HK-2 (cell line): ENCODE measurements around the gene PGGT1B.

Source experiments
- DNase-seq: peaks from one replicate; pipeline ENCODE4 v3.0.0-alpha.2; 2018; ENCODE audit not compliant: unreplicated experiment

The PGGT1B gene

DNA sequence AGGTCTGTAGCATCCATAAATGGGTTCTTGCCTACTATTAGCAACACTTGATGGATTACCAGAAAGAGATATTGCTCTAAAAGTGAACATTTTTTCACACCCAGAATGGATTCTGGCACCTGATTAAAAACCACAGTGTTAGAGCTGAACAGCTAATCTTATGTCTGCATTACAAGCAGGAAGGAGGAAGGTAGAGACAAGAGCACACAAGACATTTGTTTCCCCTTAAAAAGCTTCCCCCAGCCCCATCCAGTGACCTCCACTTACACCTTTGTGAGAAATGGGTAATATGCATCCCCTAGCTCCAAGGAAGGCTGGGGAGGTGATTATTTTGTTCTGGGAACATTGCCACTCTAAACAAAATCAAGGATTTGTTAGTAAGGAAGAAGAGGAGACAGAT lies 80.9 kb downstream of the PGGT1B start:
- no peak for DNase-seq

DNA sequence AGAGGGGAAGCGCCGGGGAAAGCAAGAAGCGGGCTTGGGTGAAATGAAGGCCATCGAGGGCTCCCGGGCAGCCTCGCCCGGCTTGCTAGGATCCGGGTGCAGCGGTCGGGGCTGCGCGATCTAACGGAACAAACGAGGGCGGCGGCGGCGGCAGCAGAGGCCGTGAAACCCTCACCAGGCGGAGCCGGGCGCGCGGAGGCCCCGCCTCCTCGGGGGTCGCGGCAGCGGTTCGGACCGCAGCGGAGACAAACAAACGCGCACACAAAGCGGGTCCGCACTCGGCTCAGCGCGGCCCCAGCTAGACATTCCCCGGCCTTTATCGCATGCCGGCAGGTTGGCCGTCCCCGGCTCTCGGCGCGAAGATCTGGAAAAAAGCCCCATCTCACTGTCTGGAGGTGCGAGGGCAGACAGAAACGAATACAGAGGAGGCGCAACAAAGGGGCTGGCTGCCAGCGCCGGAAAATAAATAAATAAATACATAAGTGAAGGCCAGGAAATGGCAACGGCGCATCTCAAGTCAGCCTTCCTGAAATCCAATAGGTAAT lies 82.4 kb downstream of the PGGT1B start:
- peak; percentile 30 for DNase-seq

DNA sequence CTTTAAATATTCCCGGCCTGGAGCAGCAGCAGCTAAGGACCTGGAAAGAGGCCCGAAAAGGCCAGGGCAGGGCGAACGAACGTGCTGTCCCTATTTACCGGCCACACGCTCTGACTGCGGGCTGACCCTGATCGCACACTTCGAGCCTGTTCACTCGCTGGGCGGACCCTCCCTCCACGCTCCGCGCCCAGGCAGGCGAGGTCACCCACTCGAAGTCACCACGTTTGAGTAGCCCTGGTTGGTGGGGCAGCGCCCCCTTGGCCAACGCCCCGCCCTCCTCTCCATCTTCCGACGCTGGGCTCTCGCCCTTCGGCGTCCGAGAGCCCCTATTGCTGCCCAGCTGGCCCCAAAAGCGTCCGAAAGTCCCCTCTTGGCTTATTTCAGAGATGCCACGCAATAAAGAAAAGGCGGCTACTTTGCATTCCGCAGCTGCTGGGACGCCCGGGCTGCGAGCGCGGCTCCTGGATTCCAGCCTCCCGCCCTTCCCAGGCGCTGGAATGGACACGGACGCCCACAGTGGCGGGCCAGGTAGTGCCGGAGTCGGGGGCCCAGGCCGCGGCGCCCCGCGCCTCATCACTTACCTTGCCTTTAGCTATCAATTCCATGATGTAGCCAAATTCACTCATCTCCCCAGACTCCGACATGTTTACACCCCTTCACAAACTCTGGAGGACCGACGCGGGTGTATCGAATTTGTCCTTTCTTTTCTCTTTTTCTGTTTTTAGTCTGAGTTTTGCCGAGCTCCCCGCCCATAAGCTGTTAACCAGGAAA lies 83.1 kb downstream of the PGGT1B start:
- DNase-seq = peak; percentile 12

DNA sequence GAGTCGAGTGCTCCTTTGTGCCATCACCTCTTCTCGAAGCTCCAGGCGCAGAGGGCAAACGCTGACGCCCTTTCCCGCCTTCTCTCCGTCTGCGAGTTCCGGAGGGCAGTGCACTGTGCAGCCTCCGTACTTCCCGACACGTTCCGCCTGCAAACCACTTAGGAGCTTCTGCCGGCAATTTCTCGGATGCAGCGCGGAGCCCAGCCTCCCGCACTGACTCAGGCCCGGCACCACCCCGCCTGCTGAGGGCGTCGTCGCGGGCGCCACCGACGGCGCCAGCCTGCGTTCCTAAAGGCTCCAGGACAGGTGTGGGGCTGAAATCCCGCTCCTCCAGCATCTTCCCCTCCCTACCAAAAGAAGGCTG lies 83.7 kb downstream of the PGGT1B start:
- no peak for DNase-seq

DNA sequence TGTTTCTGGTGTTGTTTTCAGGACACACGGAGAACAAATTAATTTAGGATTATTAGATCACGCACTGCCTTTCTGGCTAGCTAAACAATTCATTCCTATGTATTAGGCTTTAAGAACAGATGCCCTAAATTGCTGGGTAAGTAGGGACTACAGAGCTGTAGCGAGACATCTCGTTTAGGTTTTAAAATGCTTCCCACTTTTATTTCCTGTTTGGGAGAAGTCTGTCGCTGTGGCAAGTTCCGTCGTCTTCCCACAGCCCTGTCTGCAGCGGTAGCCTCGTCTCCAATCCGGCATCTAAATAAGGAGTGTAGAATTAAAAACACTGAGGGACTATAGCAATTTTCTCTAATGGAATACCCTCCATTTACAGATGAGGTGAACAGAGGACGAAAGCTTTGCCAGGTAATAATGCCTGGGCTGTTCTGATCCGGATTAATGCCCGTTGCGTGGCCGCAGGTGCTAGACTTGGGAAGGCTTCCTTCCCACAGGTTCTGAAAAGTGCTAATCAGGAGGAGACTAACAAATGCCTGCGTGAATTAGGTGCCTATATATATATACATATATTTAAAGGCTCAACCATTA lies 91.7 kb downstream of the PGGT1B start:
- no peak for DNase-seq

DNA sequence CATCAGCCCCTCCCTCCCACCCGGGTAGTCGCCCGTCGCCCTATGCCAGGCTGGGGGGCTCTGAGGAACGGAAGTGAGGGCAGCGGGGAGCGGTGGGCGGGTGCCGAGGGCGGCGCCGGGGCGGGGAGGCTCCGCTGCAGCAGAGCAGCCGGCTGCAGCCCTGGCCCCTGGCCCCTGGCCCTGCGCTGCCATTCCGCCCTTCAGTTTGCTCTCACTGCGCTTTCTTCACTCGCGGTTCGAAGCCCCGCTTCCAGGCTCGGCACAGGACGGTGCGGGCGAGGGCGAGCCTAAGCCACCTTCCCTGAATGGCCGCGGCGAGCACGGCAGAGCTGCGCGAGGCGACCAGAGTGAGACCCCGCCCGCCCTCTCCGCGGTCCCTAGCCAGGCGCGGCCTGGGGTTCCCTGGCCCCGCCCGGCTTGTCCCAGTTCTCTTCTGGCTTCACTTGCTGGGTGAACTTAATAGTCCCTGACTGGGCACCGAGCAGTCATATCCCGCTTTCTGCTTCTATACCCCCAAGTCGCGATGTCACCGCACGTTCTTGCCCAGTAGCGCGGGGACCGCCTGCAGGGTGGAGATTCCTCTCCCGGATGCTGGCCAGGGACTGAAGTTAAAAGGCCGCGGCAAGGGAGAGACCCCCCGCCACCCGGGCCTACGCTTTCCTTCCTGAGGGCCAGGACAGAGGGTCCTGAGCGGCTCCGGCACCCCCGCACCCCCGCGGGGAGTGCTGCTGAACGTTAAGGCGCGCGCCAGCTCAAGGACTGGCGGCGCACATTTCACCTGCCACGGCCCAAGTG lies 92.3 kb downstream of the PGGT1B start:
- DNase-seq = no peak

DNA sequence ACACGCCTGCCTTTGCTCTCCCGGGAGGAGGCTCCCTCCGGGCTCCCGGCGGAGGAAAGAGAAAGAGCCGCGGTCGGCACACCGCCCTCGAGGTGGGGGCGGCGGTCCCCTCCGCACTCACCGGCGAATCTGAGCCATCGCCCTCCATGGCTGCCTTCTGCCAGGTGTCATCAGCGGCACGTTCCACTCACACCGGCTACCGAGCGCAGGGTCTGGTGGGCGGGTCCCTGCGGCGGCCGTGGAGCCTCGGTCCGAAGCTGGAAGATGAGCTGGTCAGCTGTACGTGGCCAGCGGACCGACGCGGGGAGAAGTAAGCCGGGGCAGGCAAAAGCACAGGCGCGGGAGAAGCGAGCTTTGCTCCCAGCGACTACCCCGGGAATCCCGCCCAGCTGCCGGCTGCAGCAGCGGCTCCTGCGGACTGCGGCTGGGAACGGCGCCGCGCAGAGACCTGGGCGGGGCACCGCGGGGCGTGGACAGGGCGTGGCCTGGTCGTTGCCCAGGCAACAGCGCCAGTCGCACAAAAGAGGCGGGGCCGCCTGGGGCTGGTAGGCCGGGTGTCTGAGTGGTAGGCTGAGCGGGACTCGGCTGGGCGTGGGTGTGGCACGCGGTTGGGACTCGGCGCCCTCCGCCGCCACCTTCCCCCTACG lies 93.1 kb downstream of the PGGT1B start, which contains the start of gene TRIM36:
TRIM36 (minus strand) TSS at position 422 of the 647 bp plus-strand sequence; CDS start at position 148, 274 bp downstream.
- peak; percentile 92 for DNase-seq

DNA sequence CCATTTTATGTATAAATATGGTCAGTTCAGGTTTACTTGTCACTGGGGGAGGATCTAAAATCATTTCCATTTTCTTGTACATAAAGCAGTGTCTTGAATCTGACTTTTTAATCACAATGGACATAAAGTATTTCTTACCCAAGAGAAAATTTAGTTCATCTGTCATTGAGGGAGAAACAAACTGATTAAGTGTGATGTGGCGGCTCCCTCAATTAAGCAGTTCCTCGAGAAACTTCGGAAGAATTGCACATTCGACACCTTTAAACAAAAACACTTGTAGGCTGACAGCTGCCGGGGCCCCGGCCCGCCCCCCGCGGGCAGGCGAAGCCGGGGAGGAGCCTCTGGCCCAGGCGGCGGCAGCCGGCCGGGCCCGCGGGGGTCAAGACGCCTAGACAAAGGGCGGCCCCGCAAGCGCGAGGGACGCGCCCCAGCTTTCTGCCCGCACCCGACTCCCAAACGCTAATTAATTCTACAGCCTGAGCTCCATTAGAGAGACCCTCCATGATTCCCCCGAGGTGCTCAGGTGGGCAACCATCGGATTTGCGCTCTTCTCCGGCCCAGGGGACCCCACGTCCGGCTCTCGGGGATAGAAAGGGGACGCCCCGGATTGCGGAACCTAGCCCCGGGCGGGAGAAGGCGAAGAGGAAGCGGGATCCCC lies 93.7 kb downstream of the PGGT1B start:
- no peak for DNase-seq

DNA sequence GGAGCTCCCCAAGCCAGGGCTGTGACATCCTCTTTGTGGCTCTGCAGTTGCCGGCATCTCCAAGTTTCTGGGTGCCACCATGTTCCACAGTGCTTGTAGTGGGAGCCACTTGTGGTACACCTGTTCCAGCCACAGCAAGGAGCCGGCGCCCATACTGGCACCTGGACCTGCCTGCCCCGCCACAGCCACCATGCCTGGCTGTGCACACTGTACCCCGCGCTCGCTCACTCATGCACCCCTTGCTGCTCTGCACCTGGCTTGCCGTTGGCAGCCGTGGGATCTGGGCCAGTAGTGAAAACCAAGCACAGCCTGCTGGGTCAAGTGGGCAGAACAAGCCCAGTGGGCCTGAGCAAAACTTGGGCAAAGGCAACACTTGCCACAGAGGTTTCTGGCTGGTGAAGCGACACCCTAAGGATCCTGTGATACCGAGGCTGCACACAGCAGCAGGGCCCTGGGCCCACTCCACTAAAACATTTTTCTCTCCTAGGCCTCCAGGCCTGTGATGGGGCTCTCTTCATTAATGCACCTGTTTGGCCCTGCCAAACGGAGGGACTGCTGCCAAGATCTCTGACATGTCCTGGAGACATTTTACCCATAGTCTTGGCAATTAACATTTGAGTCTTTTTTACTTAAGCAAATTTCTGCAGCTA lies 95.8 kb downstream of the PGGT1B start:
- no peak for DNase-seq

DNA sequence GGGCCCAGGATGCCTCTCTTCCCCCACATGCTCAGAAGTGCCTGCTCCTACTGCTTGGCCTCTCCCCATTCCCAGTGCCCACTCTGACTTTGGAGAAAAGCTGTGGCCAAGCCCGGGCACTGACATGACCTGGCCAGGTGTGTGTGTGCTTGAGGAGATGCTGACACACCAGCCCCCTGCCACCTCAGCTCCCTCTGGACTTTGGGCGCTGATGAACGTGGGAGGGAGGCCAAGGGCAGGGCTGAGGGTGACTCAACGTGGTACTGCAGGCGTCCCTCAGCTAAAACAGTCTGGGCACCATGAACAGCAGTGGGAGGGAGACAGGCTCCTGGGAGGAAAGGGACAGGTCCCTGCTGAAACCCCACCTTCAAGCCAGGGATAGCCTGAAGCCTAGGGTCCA lies 96.9 kb downstream of the PGGT1B start:
- no peak for DNase-seq

DNA sequence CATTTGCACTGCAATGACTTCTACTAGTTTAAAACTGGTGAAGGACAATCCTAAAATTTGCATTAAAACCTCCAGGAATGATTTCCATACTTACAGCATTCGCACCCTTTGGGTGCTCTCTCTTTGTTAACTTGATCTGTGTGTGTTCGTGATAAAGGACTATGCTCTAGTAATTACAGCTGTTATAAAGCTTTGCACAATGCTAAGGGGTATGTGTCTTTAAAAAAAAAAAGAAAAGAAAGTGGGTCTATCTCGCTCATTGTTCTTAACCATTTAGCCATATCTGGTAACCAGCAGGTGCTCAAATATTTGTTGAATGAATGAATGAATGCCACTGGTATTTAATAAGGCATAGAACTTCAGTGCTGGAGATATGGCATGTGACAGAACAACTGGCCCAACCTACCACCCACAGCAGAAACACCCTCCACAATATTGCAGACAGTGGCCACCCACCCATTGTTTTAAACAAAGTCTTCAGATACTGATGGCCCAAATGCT lies 101.7 kb downstream of the PGGT1B start:
- no peak for DNase-seq
